Endothelial cell of umbilical vein (primary cell): Measurements from ENCODE around the gene SGSM1.

Experiments used
- CTCF ChIP-seq, 2 donors: IDR thresholded peaks; 1 replicate in 1 of 2; 2 replicates in 1 of 2; pipeline ENCODE4 v1.5.1; 2011; ENCODE audit warnings: low read length in 2 of 2, mild to moderate bottlenecking in 2 of 2, moderate library complexity in 2 of 2, control low read depth in 1 of 2, inconsistent platforms in 1 of 2, low read depth in 1 of 2; ENCODE audit not compliant: insufficient read depth in 1 of 2; ENCODE audit errors: extremely low read depth in 1 of 2
- EZH2 ChIP-seq: IDR thresholded peaks from 2 replicates; pipeline ENCODE4 v1.6.1; 2012; ENCODE audit warnings: borderline replicate concordance, low read depth, mild to moderate bottlenecking, moderate library complexity, low read length, inconsistent platforms; ENCODE audit not compliant: severe bottlenecking
- FOS ChIP-seq: IDR thresholded peaks from 2 replicates; pipeline ENCODE4 v1.6.1; 2011; ENCODE audit warnings: mild to moderate bottlenecking, low read length, moderate library complexity, borderline replicate concordance; ENCODE audit not compliant: insufficient read depth
- GATA2 ChIP-seq: IDR thresholded peaks from 2 replicates; pipeline ENCODE4 v1.7.0; 2011; ENCODE audit warnings: low read depth, mild to moderate bottlenecking, moderate library complexity, mixed read lengths, low read length; ENCODE audit not compliant: insufficient read length, insufficient read depth
- JUN ChIP-seq: IDR thresholded peaks from 2 replicates; pipeline ENCODE4 v1.6.1; 2011; ENCODE audit warnings: borderline replicate concordance, low read depth; ENCODE audit not compliant: insufficient read length, insufficient read depth
- MAX ChIP-seq: IDR thresholded peaks from 2 replicates; pipeline ENCODE4 v1.6.1; 2011; ENCODE audit not compliant: insufficient read depth, insufficient read length
- MYC ChIP-seq: IDR thresholded peaks from one replicate; pipeline ENCODE4 v1.6.1; 2011; ENCODE audit warnings: mild to moderate bottlenecking, low read depth, low read length
- POLR2A ChIP-seq: IDR thresholded peaks from 2 replicates; pipeline ENCODE4 v1.6.1; 2012; ENCODE audit warnings: low read depth, mild to moderate bottlenecking, control low read depth, low read length
- POLR2AphosphoS5 ChIP-seq: IDR thresholded peaks from 2 replicates; pipeline ENCODE4 v1.6.1; 2012; ENCODE audit warnings: low read depth, mild to moderate bottlenecking, control low read depth, low read length, moderate library complexity; ENCODE audit not compliant: insufficient read depth

- TF ChIP-seq POLR2AphosphoS5 = no peak
- TF ChIP-seq CTCF (IDR thresholded peaks at IDR 0.05; ENCODE audit: extremely low read depth in 1 of 2, insufficient read depth in 1 of 2, low read depth in 1 of 2, low read length in 2 of 2) = no peak
- no peak for TF ChIP-seq POLR2A
- TF ChIP-seq EZH2 = no peak
- TF ChIP-seq MAX = no peak
- TF ChIP-seq FOS = no peak
- no peak for TF ChIP-seq MYC
- no peak for TF ChIP-seq JUN
- no peak for TF ChIP-seq GATA2
These were observed 148.1 kb downstream of the SGSM1 start for GRCh38 chr22:24954114-24954463.
